WERI-Rb-1 (cell line): Measurements from ENCODE around the gene TMEM80.
"Not testable (repeated sequence)": the region's sequence is repeated elsewhere in the genome, so short reads cannot be mapped to it uniquely, and the experiment has no call there.

Source experiments
- DNase-seq: peaks from one replicate; pipeline ENCODE4 v3.0.0-alpha.2; 2020
- H3K27ac ChIP-seq: fragments of 250-450 bp; sonication (Bioruptor Pico); 2 replicates; pipeline ENCODE4 v1.5.1; 2020; ENCODE audit warnings: mild to moderate bottlenecking, moderate library complexity
- H3K27me3 ChIP-seq: fragments of 250-450 bp; sonication (Bioruptor Pico); 2 replicates; pipeline ENCODE4 v1.5.1; 2021; ENCODE audit warnings: mild to moderate bottlenecking, low read depth, moderate library complexity; ENCODE audit not compliant: insufficient read depth, severe bottlenecking
- H3K36me3 ChIP-seq: fragments of 250-450 bp; sonication (Bioruptor Pico); 2 replicates; pipeline ENCODE4 v1.5.1; 2020; ENCODE audit warnings: mild to moderate bottlenecking, moderate library complexity
- H3K4me3 ChIP-seq: 2 replicates; pipeline ENCODE4 v1.5.1; 2011; ENCODE audit warnings: low read depth, mild to moderate bottlenecking, control low read depth, low read length
- H3K9me3 ChIP-seq: fragments of 250-450 bp; sonication (Bioruptor Pico); 2 replicates; pipeline ENCODE4 v1.5.1; 2021; ENCODE audit warnings: mild to moderate bottlenecking, moderate library complexity; ENCODE audit not compliant: severe bottlenecking
- CTCF ChIP-seq: IDR thresholded peaks from 2 replicates; pipeline ENCODE4 v1.5.1; 2011; ENCODE audit warnings: low read depth, mild to moderate bottlenecking, control low read depth, inconsistent platforms, low read length

The TMEM80 gene

DNA sequence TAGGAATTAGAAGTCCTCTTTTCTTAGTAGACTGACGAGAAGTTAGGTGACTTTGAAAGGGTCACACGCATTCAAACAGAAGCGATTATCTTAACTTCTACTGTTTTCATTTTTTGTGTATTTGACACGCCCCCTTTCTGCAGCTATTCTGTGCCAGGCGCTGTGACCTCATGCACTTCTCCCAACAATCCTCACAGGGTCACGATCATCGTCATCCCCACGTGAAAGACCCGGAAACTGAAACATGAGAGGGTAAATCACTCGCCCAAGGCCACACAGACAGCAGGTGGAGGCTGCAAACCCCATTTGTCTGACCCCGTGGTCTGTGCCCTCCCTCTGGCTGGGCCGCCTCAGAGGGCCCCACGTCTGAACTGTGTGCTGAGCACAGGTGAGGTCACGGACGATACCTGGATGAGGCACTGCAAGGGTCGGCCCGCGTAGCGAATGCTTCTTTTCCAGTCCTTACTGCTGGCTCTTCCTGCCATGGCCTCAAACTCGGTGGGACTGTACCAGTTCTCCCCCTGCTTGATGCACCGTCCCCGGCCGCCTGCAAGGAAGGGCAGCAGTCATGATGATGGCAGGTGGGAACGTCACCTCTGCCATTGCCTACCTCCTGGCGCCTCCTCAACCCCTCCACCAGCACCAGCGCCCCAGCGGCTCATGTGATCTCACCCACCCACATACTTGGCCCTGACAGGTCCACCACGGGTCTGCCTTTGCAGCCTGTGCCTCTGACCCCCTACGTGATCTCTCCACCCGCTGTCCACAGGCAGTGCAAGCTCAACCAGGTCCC lies 9.0 kb upstream of the TMEM80 start:
- Histone ChIP-seq H3K27ac (no peak overlapping the region), H3K36me3 (peaks cover 84% of the 10 kb centered on the region), H3K4me3 (no peak overlapping the region), H3K9me3 (no peaks in the 10 kb centered on the region), H3K27me3 (no peaks in the 10 kb centered on the region)
- no peak for DNase-seq
- no peak for TF ChIP-seq CTCF

- H3K4me3 ChIP-seq = no peak overlapping the region
- no peak for TF ChIP-seq CTCF
- peaks cover 73% of the 10 kb centered on the region for H3K36me3 ChIP-seq
Measured at GRCh38 chr11:687751-688150, 7.9 kb upstream of the TMEM80 start.

GRCh38 chr11:688681-689080 lies 6.9 kb upstream of the TMEM80 start:
- H3K36me3 ChIP-seq = peaks cover 64% of the 10 kb centered on the region
- TF ChIP-seq CTCF = no peak

More at GRCh38 chr11:687751-688150, 7.9 kb upstream of the TMEM80 start:
- Histone ChIP-seq H3K9me3 (no peaks in the 10 kb centered on the region), H3K27ac (no peak overlapping the region), H3K27me3 (no peaks in the 10 kb centered on the region)
- DNase-seq = no peak

DNA sequence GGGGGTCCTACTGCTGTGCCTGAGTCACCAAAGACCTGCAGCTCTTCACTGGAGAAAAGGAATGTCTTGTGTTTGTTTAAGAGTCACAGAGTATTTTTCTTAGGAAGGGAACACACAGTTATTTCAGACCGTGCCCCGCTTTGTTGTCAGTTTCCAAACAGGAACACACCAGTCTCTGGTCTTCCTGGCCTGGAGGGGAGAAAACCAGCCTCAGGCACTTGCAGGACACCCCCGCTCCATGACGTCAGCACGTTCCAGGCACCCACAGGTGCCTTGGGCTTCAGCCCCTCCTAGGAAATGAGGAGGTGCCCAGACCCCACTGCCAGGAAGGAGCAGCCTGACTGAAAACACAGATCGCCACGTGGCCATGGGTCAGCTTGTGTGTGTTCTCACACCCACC lies 6.0 kb upstream of the TMEM80 start:
- no peak for TF ChIP-seq CTCF
- H3K9me3 ChIP-seq = no peaks in the 10 kb centered on the region
- DNase-seq = no peak
- H3K4me3 ChIP-seq = no peak overlapping the region
- peaks cover 57% of the 10 kb centered on the region for H3K36me3 ChIP-seq
- H3K27ac ChIP-seq = no peak overlapping the region
- no peaks in the 10 kb centered on the region for H3K27me3 ChIP-seq

More at GRCh38 chr11:688681-689080, 6.9 kb upstream of the TMEM80 start:
- H3K4me3 ChIP-seq = no peak overlapping the region
- H3K9me3 ChIP-seq = no peaks in the 10 kb centered on the region
- no peak for DNase-seq
- H3K27ac ChIP-seq = no peak overlapping the region
- no peaks in the 10 kb centered on the region for H3K27me3 ChIP-seq

- not testable (repeated sequence) for H3K27ac ChIP-seq, H3K27me3 ChIP-seq, H3K9me3 ChIP-seq, H3K4me3 ChIP-seq, DNase-seq
- peaks cover 52% of the 10 kb centered on the region for H3K36me3 ChIP-seq
Measured at GRCh38 chr11:690244-690643, 5.4 kb upstream of the TMEM80 start.

GRCh38 chr11:690738-691633 lies 4.6 kb upstream of the TMEM80 start:
- no peak for DNase-seq
- no peak for TF ChIP-seq CTCF
- Histone ChIP-seq H3K27ac (no peak overlapping the region; the same call in none of the 2 replicates), H3K36me3 (peaks cover 47% of the 10 kb centered on the region), H3K27me3 (no peaks in the 10 kb centered on the region), H3K4me3 (no peak overlapping the region), H3K9me3 (no peaks in the 10 kb centered on the region)
